HCT116 (cell line): Measurements from ENCODE around the gene SEC24D. TPM values are rescaled to one million over a fixed set of nuclear protein-coding genes. Genes with fewer than 3 reads are reported as not detected.

Source experiments
- ATAC-seq: fragments of 200-7000 bp; cut with Tn5 transposase; 2 replicates; pipeline ENCODE4 v1.9.1; 2020; ENCODE audit warnings: mild to moderate bottlenecking, moderate library complexity
- BruUV-seq: library from RNA; stranded (reverse); fragments of 400-500 nt; replicated peaks from 2 replicates; lab custom pipeline; 2021; lab: Mats Ljungman, UMichigan
- CTCF ChIA-PET: fragments of 300-600 bp; sonication (Branson Sonifier 250); formaldehyde crosslinking; loops from one replicate; lab custom pipeline; 2021; ENCODE audit warnings: antibody characterized with exemption; lab: Charles Lee
- POLR2A ChIA-PET: fragments of 300-600, 350-600 bp; sonication (Branson Sonifier 250); formaldehyde crosslinking; loops from one replicate; lab custom pipeline; 2021; ENCODE audit warnings: antibody characterized with exemption; lab: Charles Lee
- RAD21 ChIA-PET, 2 experiments: fragments of 300-600 bp; sonication (Branson Sonifier 250); formaldehyde crosslinking; loops; one replicate each; lab custom pipeline; 2023; ENCODE audit warnings: low total read pairs in 2 of 2; ENCODE audit not compliant: uncharacterized antibody in 2 of 2, unreplicated experiment in 2 of 2, low non-redundant PET in 1 of 2; lab: Charles Lee
- DNase-seq: peaks from one replicate; pipeline ENCODE4 v3.0.0-alpha.2; 2010; ENCODE audit warnings: low read depth, low spot score
- H2AFZ ChIP-seq: fragments of 200-600 bp; shearing (Covaris generic), sonication (generic); 2 replicates; pipeline ENCODE4 v1.6.1; 2017; ENCODE audit warnings: low read depth, mixed run types, mixed read lengths, antibody characterized with exemption, low read length; ENCODE audit not compliant: poor library complexity, severe bottlenecking
- H3K27ac ChIP-seq: 2 replicates; pipeline ENCODE4 v1.5.1; 2012; ENCODE audit warnings: low read depth, low read length
- H3K27me3 ChIP-seq: fragments of 200-600 bp; sonication (generic); 2 replicates; pipeline ENCODE4 v1.6.1; 2016; ENCODE audit warnings: mixed run types, low read length, mixed read lengths; ENCODE audit not compliant: insufficient read depth
- H3K36me3 ChIP-seq, 2 experiments: fragments of 200-500 bp in 1 of 2; fragments of 200-600 bp in 1 of 2; sonication (Bioruptor generic) in 1 of 2; sonication (generic) in 1 of 2; 2 replicates each; pipeline versions ENCODE4 v1.5.1 to v1.6.1; 2014 to 2016; ENCODE audit warnings: low read length in 2 of 2, inconsistent platforms in 1 of 2, mixed read lengths in 1 of 2, mixed run types in 1 of 2; ENCODE audit not compliant: insufficient read depth in 2 of 2, control insufficient read depth in 1 of 2
- H3K4me1 ChIP-seq, 2 experiments: fragments of 200-600 bp in 1 of 2; sonication (generic) in 1 of 2; 2 replicates each; pipeline versions ENCODE4 v1.5.1 to v1.6.1; 2012 to 2017; ENCODE audit warnings: low read length in 2 of 2, inconsistent platforms in 1 of 2, mild to moderate bottlenecking in 1 of 2, mixed read lengths in 1 of 2, mixed run types in 1 of 2, moderate library complexity in 1 of 2; ENCODE audit not compliant: insufficient read depth in 2 of 2, control insufficient read depth in 1 of 2
- H3K4me2 ChIP-seq: fragments of 200-600 bp; sonication (generic); 2 replicates; pipeline ENCODE4 v1.6.1; 2017; ENCODE audit warnings: mixed run types, low read length, mixed read lengths
- H3K4me3 ChIP-seq, 2 experiments: fragments of 200-600 bp in 1 of 2; sonication (generic) in 1 of 2; replicated peaks in 1 of 2; 2 replicates each; pipeline ENCODE4 v1.5.1; 2011 to 2016; ENCODE audit warnings: low read length in 2 of 2, control low read depth in 1 of 2, low read depth in 1 of 2, mild to moderate bottlenecking in 1 of 2, mixed read lengths in 1 of 2, mixed run types in 1 of 2
- H3K79me2 ChIP-seq: fragments of 200-600 bp; sonication (generic); 2 replicates; pipeline ENCODE4 v1.6.1; 2017; ENCODE audit warnings: mild to moderate bottlenecking, mixed run types, low read length, moderate library complexity, mixed read lengths; ENCODE audit not compliant: insufficient read depth
- H3K9ac ChIP-seq: fragments of 200-600 bp; sonication (generic); 2 replicates; pipeline ENCODE4 v1.6.1; 2016; ENCODE audit warnings: low read length, mixed read lengths
- H3K9me2 ChIP-seq: fragments of 200-600 bp; sonication (generic), shearing (Covaris generic); 2 replicates; pipeline ENCODE4 v1.6.1; 2017; ENCODE audit warnings: mixed run types, mild to moderate bottlenecking, moderate library complexity; ENCODE audit not compliant: insufficient read depth
- H3K9me3 ChIP-seq, 2 experiments: fragments of 200-500 bp in 1 of 2; fragments of 200-600 bp in 1 of 2; sonication (Bioruptor generic) in 1 of 2; sonication (generic) in 1 of 2; 2 replicates each; pipeline ENCODE4 v1.6.1; 2014 to 2017; ENCODE audit warnings: low read length in 2 of 2, mixed read lengths in 2 of 2, inconsistent platforms in 1 of 2, low read depth in 1 of 2, mild to moderate bottlenecking in 1 of 2, mixed run types in 1 of 2, moderate library complexity in 1 of 2; ENCODE audit not compliant: control insufficient read depth in 1 of 2, insufficient read depth in 1 of 2
- H4K20me1 ChIP-seq: fragments of 200-600 bp; sonication (generic), shearing (Covaris generic); 2 replicates; pipeline ENCODE4 v1.6.1; 2017; ENCODE audit warnings: mixed run types, mild to moderate bottlenecking, moderate library complexity; ENCODE audit not compliant: insufficient read depth
- CEBPB ChIP-seq: IDR thresholded peaks from 2 replicates; pipeline ENCODE4 v1.6.1; 2012; ENCODE audit warnings: low read depth
- EGR1 ChIP-seq: IDR thresholded peaks from 2 replicates; pipeline ENCODE4 v1.6.1; 2012; ENCODE audit warnings: low read depth
- EZH2 ChIP-seq: fragments of 200-600 bp; sonication (generic); IDR thresholded peaks from 2 replicates; pipeline ENCODE4 v1.6.1; 2017; ENCODE audit warnings: antibody characterized with exemption, mixed run types
- POLR2AphosphoS5 ChIP-seq: IDR thresholded peaks from 2 replicates; pipeline ENCODE4 v1.6.1; 2011; ENCODE audit warnings: mild to moderate bottlenecking, low read depth, low read length, moderate library complexity
- YY1 ChIP-seq: IDR thresholded peaks from 2 replicates; pipeline ENCODE4 v1.6.1; 2011; ENCODE audit warnings: low read length, low read depth, moderate library complexity, mild to moderate bottlenecking; ENCODE audit not compliant: insufficient replicate concordance; ENCODE audit errors: extremely low read depth
- ZBTB33 ChIP-seq: IDR thresholded peaks from 2 replicates; pipeline ENCODE4 v1.6.1; 2011; ENCODE audit warnings: mild to moderate bottlenecking, low read length, moderate library complexity; ENCODE audit not compliant: insufficient replicate concordance; ENCODE audit errors: extremely low read depth
- ZFX ChIP-seq: fragments of 450-650 bp; IDR thresholded peaks from 2 replicates; pipeline ENCODE4 v1.6.1; 2017
- intact Hi-C: fragments of 100-400 bp; cut with micrococcal nuclease; formaldehyde crosslinking; loops from 2 replicates; pipeline ENCODE4 v1.10.0; 2022
- total RNA-seq: library from RNA; stranded (reverse); gene quantifications from one replicate; pipeline ENCODE4 v1.2.1, GENCODE V29; 2021; ENCODE audit not compliant: unreplicated experiment
- TF ChIP-seq, protein P1 (sequence below): IDR thresholded peaks from 2 replicates; pipeline ENCODE4 v1.6.1; 2012; ENCODE audit warnings: low read depth

The SEC24D gene
- total RNA-seq, 1 experiment from 2014 or later = 28.5 TPM

- no peak for DNase-seq
- no peaks in the 10 kb centered on the region for H3K27me3 ChIP-seq
- no peaks in the 10 kb centered on the region for H3K9me2 ChIP-seq
- no peak for ATAC-seq
- RAD21 ChIA-PET = no interaction called here
- H4K20me1 ChIP-seq = no peaks in the 10 kb centered on the region
- H3K9ac ChIP-seq = no peak overlapping the region
- intact Hi-C loops = no loop called here
- H3K4me3 ChIP-seq = no peak overlapping the region
- no TSS peak for BruUV-seq
- H3K9me3 ChIP-seq = no peaks in the 10 kb centered on the region
- no peak overlapping the region for H2AFZ ChIP-seq
- POLR2A ChIA-PET = no interaction called here
- H3K79me2 ChIP-seq = no peaks in the 10 kb centered on the region
- TF ChIP-seq ZBTB33 (no peak), CEBPB (no peak), YY1 (no peak), ZFX (no peak), EZH2 (no peak), EGR1 (no peak), POLR2AphosphoS5 (no peak)
- TF ChIP-seq, protein P1, sequence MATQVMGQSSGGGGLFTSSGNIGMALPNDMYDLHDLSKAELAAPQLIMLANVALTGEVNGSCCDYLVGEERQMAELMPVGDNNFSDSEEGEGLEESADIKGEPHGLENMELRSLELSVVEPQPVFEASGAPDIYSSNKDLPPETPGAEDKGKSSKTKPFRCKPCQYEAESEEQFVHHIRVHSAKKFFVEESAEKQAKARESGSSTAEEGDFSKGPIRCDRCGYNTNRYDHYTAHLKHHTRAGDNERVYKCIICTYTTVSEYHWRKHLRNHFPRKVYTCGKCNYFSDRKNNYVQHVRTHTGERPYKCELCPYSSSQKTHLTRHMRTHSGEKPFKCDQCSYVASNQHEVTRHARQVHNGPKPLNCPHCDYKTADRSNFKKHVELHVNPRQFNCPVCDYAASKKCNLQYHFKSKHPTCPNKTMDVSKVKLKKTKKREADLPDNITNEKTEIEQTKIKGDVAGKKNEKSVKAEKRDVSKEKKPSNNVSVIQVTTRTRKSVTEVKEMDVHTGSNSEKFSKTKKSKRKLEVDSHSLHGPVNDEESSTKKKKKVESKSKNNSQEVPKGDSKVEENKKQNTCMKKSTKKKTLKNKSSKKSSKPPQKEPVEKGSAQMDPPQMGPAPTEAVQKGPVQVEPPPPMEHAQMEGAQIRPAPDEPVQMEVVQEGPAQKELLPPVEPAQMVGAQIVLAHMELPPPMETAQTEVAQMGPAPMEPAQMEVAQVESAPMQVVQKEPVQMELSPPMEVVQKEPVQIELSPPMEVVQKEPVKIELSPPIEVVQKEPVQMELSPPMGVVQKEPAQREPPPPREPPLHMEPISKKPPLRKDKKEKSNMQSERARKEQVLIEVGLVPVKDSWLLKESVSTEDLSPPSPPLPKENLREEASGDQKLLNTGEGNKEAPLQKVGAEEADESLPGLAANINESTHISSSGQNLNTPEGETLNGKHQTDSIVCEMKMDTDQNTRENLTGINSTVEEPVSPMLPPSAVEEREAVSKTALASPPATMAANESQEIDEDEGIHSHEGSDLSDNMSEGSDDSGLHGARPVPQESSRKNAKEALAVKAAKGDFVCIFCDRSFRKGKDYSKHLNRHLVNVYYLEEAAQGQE = no peak
- H3K4me2 ChIP-seq = no peak overlapping the region
- peaks cover 0 to 3% of the 10 kb centered on the region in 2 experiments; a peak in 2 of 4 replicates for H3K36me3 ChIP-seq
- CTCF ChIA-PET = no interaction called here
- no peak overlapping the region for H3K27ac ChIP-seq
- peaks cover 0 to 5% of the 10 kb centered on the region in 2 experiments; a peak in 2 of 4 replicates for H3K4me1 ChIP-seq
Measured at GRCh38 chr4:118760493-118760892, 75.4 kb downstream of the SEC24D start.
